ENCODE data around the gene ALMS1.
"Not testable (repeated sequence)": the region's sequence is repeated elsewhere in the genome, so short reads cannot be mapped to it uniquely, and the experiment has no call there.

ALMS1 gene

GRCh38 chr2:73530773-73531172 lies 145.1 kb downstream of the ALMS1 start:
- not testable (repeated sequence) for DNase-seq

GRCh38 chr2:73532381-73532780 lies 146.7 kb downstream of the ALMS1 start:
- DNase-seq: no peak

GRCh38 chr2:73536133-73536840 lies 150.7 kb downstream of the ALMS1 start:
- no peak for DNase-seq

- DNase-seq: peak; percentile 0
Measured at GRCh38 chr2:73560875-73561274, 175.2 kb downstream of the ALMS1 start.

GRCh38 chr2:73561422-73561821 lies 175.8 kb downstream of the ALMS1 start:
- DNase-seq: no peak

- no peak for DNase-seq
Measured at GRCh38 chr2:73564986-73565385, 179.3 kb downstream of the ALMS1 start.

- DNase-seq: no peak
Measured at GRCh38 chr2:73566288-73566878, 180.7 kb downstream of the ALMS1 start.

- no peak for DNase-seq
Measured at GRCh38 chr2:73575261-73575660, 189.6 kb downstream of the ALMS1 start.

GRCh38 chr2:73582364-73582763 lies 196.7 kb downstream of the ALMS1 start:
- DNase-seq: no peak

- no peak for DNase-seq
Measured at GRCh38 chr2:73588177-73588576, 202.5 kb downstream of the ALMS1 start.

- no peak for DNase-seq
Measured at GRCh38 chr2:73593680-73594079, 208.0 kb downstream of the ALMS1 start.

- DNase-seq: no peak
Measured at GRCh38 chr2:73594251-73594650, 208.6 kb downstream of the ALMS1 start.

GRCh38 chr2:73601780-73602179 lies 216.1 kb downstream of the ALMS1 start:
- DNase-seq: no peak

GRCh38 chr2:73603099-73603588 lies 217.5 kb downstream of the ALMS1 start:
- DNase-seq: not testable (repeated sequence)

- DNase-seq: not testable (repeated sequence)
Measured at GRCh38 chr2:73604589-73604988, 219.0 kb downstream of the ALMS1 start.

GRCh38 chr2:73610111-73610510 lies 224.5 kb downstream of the ALMS1 start:
- no peak for DNase-seq

GRCh38 chr2:73611193-73611592 lies 225.6 kb downstream of the ALMS1 start:
- DNase-seq: no peak

GRCh38 chr2:73611867-73612266 lies 226.2 kb downstream of the ALMS1 start:
- DNase-seq: no peak

- no peak for DNase-seq
Measured at GRCh38 chr2:73614105-73614504, 228.5 kb downstream of the ALMS1 start.

- no peak for DNase-seq
Measured at GRCh38 chr2:73614997-73615396, 229.4 kb downstream of the ALMS1 start.

- not testable (repeated sequence) for DNase-seq
Measured at GRCh38 chr2:73619925-73620324, 234.3 kb downstream of the ALMS1 start.

GRCh38 chr2:73624036-73624435 lies 238.4 kb downstream of the ALMS1 start:
- DNase-seq: not testable (repeated sequence)

- not testable (repeated sequence) for DNase-seq
Measured at GRCh38 chr2:73624625-73625024, 239.0 kb downstream of the ALMS1 start.

- DNase-seq: not testable (repeated sequence)
Measured at GRCh38 chr2:73626237-73626636, 240.6 kb downstream of the ALMS1 start.

- not testable (repeated sequence) for DNase-seq
Measured at GRCh38 chr2:73628493-73628892, 242.9 kb downstream of the ALMS1 start.
